HG03025 (cell line): ENCODE data around the gene DMXL1.
A peak's percentile ranks its signal among the peaks of the same experiment; 100 is the strongest.
"Not testable (repeated sequence)": the region's sequence is repeated elsewhere in the genome, so short reads cannot be mapped to it uniquely, and the experiment has no call there.

Experiments
- ATAC-seq: cut with Tn5 transposase; IDR thresholded peaks from one replicate; pipeline ENCODE4 v1.9.1; 2021; ENCODE audit warnings: mild to moderate bottlenecking, moderate library complexity; ENCODE audit not compliant: unreplicated experiment, low FRiP score

The DMXL1 gene

GRCh38 chr5:119059740-119060255 is 11.1 kb upstream of the DMXL1 start:
- peak; percentile 48 for ATAC-seq

- ATAC-seq: peak; percentile 73
Observed at GRCh38 chr5:119063579-119064379, 7.1 kb upstream of the DMXL1 start.

- no peak for ATAC-seq
Observed at GRCh38 chr5:119067450-119067849, 3.4 kb upstream of the DMXL1 start.

DNA sequence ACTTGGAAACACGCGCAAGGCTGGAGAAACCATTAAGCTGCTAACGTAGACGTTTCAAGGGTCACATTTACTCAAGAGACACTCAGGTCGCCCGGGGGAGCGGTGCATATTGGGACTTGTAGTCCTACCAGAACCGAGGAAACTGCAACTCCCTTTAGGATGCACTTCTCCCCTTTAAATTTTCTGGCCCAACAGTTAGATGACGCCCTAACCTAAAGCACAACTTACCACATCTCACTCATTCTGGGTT is 384 bp upstream of the DMXL1 start:
- peak; percentile 57 for ATAC-seq

DNA sequence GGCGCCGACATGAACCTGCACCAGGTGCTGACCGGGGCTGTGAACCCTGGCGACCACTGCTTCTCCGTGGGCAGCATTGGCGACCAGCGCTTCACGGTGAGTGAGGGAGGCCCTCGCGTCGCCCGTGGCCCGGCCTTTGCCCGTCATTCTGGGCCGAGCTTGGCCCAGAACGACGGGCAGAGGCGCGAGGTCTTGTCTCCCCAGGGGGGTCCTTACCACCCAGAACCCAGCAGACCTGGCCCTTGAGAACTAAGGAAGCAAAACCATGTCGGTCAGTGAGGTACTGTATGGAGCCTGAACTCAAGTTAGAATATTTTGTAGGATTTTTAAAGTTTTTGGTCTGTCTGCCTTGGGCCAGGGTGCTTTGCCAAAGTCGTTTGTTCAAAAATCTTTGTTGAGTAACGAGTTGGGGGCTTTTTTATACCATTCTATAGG is 691 bp downstream of the DMXL1 start:
- peak; percentile 11 for ATAC-seq

- no peak for ATAC-seq
Observed at GRCh38 chr5:119072496-119072895, 1.6 kb downstream of the DMXL1 start.

- ATAC-seq: not testable (repeated sequence)
Observed at GRCh38 chr5:119073746-119074337, 3.0 kb downstream of the DMXL1 start.

DNA sequence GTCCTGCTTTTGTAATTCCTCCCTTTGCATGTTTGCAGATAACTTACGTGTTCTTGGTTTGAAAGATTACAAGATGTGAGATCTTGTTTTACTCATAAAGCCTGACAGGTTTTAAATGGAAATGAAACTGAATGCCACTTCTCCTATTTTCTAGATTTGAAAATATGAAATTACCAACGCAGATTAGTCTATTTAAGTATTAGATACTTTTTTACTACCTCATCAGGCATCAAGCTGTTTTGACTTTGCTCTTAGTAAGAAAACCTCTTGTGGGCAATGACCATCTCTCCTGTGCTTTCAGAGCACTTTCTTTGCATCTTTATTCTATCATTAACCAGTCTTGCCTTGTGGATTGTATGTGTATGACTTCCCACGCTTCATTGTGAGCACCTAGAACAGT is 3.5 kb downstream of the DMXL1 start:
- no peak for ATAC-seq

GRCh38 chr5:119075269-119075668 is 4.4 kb downstream of the DMXL1 start:
- not testable (repeated sequence) for ATAC-seq

DNA sequence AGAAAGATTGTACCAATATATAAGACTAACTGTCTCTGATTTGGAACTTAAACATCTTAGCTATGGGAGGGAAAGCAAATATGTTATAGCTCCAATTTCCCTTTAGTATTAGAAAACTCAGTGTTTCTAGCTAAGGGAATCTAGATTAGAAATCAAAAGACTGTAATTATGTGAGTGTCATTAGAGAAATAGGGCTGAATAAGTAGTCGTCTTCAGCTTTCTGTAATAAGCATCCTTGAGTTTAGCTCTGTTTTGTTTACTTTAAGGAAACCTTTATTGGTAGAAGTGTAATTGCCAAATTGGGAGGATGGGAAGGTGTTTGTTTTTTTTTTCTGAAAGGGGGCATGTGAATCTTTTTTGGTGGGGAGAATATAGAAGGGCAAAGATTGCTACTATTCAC is 5.2 kb downstream of the DMXL1 start:
- ATAC-seq: no peak

DNA sequence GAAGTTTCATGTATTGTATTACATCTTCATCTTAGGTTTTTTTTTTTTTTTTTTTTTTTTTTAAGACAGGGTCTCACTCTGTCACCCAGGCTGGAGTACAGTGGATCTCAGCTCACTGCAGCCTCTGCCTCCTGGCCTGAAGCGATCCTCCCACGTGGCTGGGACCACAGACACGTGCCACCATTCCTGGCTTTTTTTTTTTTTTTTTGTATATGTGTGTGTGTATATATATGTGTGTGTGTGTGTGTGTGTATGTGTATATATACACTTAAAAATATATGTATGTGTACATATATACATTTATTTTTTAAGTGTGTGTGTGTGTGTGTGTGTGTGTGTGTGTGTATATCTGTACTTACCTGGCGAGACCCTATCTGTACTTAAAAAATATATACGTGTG is 6.6 kb downstream of the DMXL1 start:
- no peak for ATAC-seq

GRCh38 chr5:119078071-119078846 is 7.4 kb downstream of the DMXL1 start:
- no peak for ATAC-seq

- ATAC-seq: no peak
Observed at GRCh38 chr5:119078861-119079260, 8.0 kb downstream of the DMXL1 start.

GRCh38 chr5:119079318-119079921 is 8.5 kb downstream of the DMXL1 start:
- no peak for ATAC-seq

DNA sequence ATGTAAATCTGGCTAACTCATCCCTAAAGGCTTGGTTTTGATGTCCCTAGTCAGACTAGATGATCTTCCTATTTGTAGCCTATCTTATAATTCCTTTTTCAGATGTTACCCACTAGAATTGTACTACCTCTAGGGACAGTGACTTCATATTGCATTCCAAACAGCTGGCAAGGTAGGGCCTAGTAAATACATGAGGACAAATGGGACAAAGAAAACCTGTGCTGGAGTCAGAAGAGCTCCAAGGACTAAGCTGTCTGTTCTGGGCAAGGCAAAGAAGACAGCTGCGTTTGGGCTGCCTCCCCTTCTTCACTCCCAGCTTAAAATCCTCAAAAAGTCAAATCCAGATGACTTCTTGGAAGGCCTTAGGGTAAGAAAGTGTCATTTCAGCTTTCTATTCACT is 10.0 kb downstream of the DMXL1 start:
- no peak for ATAC-seq

DNA sequence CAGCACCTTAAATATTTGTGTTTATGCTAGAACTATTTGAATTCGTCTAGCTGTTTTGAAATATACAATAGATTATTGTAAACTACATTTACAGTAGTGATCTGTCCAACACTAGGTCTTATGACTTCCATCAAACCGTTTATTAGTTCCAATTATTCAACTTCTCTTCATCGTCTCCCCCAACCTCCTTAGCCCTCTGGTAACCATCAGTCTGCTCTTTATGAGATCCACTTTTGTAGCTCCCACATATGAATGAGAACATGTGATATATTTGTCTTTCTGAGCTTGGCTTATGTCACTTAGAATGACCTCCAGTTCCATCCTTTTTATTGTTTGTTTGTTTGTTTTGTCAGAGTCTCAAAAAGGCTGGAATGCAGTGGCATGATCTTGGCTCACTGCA is 11.8 kb downstream of the DMXL1 start:
- ATAC-seq: no peak

DNA sequence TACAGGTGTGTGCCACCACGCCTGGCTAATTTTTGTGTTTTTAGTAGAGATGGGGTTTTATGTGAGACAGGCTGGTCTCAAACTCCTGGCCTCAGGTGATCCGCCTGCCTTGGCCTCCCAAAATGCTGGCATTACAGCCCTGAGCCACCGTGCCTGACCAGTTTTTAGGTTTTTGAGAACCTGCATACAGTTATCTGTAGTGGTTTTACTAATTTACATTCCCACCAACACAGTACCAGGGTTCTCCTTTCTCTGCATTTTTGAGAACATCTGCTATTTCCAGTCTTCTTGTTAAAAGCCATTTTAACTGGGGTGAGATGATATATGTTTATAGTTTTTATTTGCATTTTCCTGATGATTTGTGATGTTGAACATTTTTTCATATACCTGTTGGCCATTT is 12.8 kb downstream of the DMXL1 start:
- peak; percentile 90 for ATAC-seq

DNA sequence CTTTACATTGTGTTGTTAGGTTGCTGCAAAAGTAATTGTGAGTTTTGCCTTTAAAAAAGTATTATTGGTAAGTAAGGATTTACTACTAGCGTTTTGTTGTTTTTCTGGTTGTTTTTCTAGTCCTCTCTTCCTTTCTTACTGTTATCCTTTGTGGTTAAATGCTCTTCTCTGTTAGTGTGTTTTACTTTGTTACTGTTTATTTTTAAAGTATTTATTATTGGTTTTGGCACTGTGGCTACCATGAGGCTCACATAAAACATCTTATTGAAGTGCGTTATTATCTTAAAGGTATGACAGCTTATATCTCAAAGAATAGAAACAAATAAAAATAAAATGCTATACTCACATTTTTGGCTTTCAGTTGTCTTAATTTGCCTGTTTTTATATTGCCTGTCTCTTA is 17.6 kb downstream of the DMXL1 start:
- ATAC-seq: no peak

- ATAC-seq: no peak
Observed at GRCh38 chr5:119095611-119096010, 24.7 kb downstream of the DMXL1 start.

DNA sequence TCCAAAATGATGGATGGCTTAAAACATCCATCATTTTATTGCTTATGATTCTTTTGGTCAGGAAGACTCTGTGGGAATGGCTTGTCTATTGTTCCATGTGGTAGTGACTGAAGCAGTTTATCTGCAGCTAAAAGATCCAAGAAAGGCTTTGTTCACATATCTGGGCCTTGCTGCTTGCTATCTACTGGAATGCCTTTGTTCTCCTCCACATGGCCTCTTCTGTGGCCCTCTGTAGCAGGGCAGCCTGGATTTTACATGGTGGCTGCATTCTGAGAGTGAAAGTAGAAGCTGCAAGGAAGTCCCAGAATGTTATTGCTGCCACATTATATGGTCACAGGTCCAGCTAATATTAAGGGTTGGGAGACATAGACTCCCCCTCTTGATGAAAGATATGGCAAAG is 35.1 kb downstream of the DMXL1 start:
- ATAC-seq: no peak

GRCh38 chr5:119112151-119112550 is 41.3 kb downstream of the DMXL1 start:
- no peak for ATAC-seq
